GM19324 (cell line): ENCODE results near the gene GABARAP.

Experiments used
- ATAC-seq: cut with Tn5 transposase; IDR thresholded peaks from one replicate; pipeline ENCODE4 v1.9.1; 2021; ENCODE audit warnings: mild to moderate bottlenecking, moderate library complexity; ENCODE audit not compliant: unreplicated experiment, low FRiP score

GABARAP gene

DNA sequence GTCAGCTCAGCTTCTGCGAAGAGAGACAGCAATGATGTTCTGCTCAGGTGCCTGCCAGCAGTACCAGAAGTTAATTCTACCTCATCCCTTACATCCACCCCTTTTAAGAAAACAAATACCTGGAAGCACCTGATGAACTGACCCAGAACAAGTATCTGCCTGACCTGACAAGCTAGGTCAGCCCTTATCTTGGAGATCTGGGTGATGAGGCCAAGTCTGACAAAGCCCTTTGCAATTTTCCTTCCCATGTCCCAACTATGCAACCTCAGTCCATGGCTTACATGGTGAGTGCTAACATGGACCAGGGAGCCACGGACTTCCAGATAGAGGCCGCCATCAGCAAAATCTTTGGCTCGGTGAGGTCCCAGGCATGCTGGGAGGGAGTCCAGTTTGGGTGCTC is 18.9 kb downstream of the GABARAP start:
- no peak for ATAC-seq

DNA sequence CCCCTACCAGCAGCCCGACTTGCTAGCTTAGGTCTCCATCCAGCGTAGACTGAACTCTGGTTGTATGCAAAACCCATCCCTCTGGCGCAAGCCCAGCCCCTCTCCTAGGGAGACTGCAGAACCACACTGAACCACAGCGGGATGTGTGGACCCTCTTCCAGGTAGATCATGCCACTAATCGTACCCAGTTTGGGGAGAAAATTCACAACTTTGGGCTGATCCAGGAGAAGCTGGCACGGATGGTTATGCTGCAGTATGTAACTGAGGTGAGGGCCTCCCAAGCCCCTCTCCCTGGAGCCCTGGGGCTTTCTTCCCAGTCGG is 19.3 kb downstream of the GABARAP start:
- ATAC-seq = no peak

DNA sequence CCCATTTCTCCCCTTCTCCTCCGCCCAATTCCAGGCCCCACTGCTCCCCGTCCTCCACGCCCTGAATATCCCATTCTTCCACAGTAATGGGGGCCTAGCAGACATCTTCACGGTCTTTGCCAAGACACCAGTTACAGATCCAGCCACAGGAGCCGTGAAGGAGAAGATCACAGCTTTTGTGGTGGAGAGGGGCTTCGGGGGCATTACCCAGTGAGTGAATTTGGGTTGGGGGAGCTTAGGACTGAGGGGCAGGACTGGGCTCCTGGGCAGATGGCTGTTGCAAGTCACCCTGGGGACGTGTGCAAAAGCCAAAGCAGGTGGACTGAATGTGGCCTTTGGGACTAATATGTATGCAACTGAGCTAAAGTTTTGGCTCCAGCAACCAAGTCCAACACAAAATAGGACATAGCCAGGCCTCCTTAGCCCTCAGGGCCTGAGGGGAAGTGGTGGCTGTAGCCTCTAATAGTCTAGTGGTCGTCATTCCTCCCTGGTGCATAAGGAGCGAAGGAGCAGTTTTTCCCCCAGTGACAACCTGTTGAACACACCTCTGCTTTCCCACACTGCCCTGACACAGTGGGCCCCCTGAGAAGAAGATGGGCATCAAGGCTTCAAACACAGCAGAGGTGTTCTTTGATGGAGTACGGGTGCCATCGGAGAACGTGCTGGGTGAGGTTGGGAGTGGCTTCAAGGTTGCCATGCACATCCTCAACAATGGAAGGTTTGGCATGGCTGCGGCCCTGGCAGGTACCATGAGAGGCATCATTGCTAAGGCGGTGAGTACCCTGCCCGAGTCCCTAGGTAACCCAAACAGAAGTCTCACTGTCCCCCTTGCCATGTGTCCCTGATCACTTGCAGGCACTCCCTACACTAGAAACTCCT is 19.9 kb downstream of the GABARAP start:
- no peak for ATAC-seq

DNA sequence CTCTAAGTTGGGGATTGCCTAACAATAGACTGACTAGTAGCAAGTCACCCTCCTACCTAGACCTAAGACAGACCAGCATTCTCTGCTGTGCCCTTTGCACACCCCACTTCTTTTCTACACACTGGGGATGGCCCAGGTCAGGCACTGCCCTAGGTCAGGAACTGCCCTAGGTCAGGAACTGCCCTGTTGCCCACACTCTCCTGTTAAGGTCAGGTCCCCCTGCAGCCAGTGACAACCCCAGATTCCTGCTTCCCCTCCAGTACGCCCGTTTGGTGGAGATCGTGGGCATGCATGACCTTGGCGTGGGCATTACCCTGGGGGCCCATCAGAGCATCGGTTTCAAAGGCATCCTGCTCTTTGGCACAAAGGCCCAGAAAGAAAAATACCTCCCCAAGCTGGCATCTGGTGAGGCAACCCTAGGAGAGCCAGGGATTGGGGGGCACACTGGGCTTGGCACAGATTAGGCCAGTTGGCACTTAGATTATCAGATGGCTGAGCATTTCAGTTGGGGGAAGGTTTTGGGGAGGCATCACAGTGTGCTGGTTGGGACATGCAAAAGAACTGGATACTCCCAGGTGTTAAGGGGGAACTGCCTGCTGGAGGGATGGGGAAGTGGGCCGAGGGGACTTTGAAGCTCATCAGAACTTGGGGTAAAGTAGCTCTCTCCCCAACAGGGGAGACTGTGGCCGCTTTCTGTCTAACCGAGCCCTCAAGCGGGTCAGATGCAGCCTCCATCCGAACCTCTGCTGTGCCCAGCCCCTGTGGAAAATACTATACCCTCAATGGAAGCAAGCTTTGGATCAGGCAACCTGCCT is 20.8 kb downstream of the GABARAP start:
- no peak for ATAC-seq

DNA sequence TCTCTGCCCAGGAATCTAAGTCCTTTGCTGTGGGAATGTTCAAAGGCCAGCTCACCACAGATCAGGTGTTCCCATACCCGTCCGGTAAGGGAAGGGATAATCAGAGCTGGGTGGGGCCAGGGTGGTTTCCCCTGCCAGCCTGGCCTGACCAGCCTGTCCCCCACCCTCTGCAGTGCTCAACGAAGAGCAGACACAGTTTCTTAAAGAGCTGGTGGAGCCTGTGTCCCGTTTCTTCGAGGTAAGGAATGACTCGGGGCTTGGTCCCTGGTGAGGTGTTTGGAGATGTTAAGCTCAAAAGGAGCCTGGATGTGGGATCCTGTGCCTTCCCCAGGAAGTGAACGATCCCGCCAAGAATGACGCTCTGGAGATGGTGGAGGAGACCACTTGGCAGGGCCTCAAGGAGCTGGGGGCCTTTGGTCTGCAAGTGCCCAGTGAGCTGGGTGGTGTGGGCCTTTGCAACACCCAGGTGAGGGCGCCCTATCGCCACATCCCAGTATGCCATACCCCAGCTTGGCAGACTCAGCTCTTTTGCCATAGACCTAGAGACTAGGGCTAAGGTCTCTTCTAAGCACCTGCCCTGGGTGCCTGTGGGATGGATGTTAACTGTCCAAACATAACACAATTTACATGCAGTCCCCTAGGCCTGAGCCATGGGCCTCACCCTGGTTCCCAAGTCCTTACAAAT is 21.5 kb downstream of the GABARAP start:
- ATAC-seq = no peak

DNA sequence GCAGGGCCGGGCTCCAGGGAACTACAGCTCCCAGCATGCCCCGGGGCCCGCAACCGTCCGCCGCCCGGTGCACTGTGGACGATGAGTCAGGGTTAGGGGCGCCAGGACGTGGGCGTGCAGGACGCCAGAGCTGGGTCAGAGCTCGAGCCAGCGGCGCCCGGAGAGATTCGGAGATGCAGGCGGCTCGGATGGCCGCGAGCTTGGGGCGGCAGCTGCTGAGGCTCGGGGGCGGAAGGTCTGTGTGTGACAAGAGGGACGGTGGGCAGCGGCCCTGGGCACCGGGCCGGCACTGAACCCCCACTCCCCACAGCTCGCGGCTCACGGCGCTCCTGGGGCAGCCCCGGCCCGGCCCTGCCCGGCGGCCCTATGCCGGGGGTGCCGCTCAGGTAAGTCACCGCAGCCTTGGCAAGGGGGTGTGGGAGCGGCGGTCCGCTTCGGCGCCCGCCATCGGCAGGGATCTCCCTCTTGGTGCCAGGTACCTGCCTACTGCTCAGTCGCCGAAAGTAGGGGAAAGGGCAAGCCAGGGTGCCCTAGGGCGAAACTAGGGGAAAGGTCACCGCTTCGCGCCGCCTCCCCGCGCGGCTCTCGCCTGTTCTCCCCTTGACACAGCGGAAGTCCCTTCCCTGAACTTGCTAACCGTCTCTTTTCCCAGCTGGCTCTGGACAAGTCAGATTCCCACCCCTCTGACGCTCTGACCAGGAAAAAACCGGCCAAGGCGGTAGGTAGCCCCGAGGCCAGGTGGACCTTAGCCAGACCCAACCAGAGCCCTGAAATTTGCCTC is 22.2 kb downstream of the GABARAP start, which contains the start of the genes ACADVL and DLG4:
TSS of gene ACADVL (plus strand) at position 127 of the 781 bp plus-strand sequence. CDS start at position 174, 47 bp downstream.
TSS of gene DLG4 (minus strand) at position 25 of the 781 bp plus-strand sequence.
- ATAC-seq = peak; percentile 47

DNA sequence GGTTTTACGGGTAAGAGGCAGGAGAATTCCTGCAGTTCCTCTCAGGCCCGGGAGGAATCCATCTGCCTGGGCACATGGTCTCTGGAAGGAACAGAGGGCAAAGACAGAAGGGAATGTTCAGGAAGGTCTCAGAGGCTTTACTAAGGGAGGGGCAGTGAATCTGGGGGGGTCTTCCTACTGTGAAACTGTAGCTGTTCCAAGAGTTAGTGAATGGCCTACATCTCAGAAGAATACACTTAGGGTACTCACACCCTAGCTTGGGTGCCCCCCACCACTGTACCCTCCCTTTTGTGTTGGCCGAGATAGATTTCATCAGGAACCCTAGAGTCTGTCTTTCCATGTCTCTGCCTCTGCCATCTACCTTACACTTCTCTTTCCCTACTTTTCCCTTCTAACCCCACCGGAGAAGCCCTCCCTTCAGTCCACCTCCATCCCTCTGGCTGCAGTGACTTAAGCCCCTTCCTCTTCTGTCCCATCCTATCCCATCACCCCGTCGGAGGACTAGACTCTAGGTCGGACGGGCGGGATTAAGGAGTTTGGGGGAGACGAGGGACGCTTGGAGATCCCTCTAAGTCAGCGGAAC is 22.9 kb downstream of the GABARAP start:
- no peak for ATAC-seq

DNA sequence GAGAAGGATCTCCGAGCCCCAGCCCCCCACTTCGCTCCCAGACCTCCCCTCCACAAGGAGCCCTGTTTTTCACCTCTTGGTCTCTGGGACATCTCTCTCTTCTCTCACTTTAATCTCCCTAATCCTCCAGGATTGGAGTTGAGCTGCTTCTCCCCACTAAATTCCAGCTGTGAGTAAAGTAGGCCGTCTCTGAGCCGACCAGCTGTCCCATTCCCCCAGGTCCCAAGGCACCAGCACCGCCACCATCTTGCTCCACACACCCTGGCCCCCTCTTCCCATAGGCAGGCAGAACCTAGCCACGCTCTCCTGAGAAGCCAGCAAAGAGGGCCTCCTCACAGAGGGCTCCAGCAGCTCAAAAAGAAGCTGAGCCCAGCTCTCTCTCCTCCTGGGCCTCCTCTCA is 23.5 kb downstream of the GABARAP start:
- ATAC-seq = no peak

DNA sequence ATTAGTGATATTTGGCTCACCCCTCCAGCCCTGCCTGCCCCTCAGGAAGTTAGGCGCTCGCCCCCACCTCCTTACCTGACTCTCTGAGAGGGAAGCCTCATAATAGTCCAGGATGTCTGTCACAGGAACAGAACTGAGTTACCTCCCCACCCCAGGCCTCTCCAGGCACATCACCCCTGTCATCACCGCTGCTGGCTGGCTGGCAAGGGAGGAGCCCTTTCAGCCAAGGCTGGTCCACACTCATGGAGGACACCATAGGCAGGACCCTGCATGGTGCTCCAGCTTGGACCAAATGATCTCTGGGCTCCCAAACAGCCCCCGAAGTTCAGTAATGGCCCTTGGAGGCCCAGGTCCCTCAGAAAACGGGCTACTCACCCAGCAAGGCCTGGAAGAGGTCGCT is 24.1 kb downstream of the GABARAP start:
- ATAC-seq = no peak

DNA sequence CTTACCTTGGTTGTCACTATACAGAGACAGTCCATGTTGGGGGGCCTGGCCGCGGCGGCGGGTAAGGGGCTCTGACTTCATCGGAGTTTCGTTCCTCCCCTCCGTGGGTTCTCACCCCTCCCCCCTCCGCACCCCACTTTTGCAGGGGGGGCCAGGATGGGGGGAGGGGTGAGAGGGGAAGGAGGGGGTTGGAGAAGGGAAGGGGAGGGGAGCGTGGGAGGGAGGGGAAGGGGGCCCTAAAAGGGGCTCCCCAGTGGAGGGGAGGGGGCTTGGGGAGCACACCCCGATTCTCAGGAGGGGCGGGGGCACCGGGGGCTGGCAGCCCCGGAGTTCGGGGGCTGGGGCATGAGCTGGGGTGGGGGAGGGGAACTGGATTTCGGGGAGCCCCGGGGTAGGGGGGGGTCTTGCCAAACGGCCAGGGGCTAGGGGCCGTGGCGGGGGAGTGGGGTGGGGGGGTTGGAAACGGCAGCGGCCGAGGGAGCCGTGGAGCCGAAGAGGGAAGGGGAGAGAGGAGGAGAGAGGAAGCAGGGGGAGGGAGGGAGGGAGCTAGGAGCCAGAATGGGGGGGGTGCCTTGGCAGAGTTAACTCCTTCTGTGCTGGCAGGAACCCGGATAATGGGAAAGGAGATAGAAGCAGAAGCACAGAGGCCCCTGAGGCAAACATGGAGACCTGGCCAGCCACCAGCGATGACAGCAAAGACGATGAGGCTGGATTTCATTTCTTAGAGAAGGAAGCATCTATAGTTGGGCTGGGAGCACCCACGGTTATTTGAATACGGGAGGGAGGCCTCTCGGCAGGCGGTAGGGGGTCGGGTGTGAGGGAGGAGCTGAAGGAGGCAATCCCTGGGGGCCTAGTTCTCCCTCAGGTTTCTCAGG is 24.9 kb downstream of the GABARAP start:
- ATAC-seq = no peak

DNA sequence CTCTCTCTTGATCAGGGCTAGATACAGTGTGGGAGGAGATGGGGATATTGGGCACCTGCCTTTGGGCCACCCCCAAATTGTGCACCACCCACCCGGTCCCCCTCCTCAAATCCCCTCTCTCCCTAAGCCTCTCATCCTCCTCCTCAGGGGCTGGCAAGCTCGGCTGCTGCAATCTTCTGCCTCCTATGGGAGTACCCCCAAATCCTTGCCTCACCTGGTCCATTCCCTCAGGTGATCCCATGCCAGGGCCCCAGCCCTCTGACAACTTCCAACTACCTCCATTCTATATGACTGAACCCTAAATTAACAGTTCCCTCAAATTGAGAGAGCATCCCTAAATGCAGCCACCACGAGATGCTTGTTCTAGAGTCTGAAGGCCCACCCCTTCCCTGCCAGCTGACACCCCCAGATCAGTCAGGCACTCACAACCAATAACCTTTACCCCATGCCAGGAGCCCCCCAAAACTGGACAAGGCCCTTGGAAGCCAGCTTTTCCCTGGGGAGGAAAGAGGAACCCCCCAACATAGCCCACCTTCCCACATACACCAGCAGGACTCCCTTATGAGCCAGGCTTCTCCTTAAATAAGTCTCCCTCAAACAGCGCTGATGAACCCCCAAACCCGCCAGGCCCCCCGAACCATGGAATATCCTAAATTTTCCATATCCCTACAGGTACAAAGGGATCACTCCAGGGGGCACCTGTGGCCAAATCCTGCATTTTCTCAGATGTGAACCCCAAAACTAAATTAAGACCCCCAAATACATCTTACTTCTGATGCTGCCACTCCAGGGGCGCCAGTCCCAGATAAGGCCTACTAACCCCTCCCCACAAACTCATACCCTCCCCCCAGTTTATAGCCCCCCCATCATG is 25.8 kb downstream of the GABARAP start:
- ATAC-seq = no peak

DNA sequence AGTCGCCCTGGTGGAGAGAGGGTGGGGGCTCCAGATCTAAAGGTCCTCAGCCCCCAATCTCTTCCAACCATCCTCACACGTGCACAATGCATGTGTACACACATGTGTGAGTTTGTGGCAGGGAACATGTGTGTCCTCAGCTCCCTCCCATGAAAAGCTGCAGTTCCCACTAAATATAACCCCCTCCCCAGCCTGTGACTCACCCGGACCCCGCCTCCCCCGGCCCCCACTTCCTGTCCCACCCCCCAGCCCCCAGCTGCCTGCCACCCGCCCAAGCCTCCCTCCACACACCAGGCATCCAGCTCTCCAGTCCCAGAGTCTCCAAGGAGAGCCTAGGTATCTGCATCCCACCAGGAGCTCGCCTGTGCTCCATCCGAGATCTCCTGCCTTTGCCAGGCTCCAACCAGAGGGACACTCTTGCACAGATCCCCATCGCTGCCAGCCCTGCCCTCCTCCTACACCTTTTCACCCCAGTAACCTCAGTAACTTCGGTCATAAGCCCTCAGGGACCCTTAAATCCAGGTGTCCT is 26.5 kb downstream of the GABARAP start:
- no peak for ATAC-seq

DNA sequence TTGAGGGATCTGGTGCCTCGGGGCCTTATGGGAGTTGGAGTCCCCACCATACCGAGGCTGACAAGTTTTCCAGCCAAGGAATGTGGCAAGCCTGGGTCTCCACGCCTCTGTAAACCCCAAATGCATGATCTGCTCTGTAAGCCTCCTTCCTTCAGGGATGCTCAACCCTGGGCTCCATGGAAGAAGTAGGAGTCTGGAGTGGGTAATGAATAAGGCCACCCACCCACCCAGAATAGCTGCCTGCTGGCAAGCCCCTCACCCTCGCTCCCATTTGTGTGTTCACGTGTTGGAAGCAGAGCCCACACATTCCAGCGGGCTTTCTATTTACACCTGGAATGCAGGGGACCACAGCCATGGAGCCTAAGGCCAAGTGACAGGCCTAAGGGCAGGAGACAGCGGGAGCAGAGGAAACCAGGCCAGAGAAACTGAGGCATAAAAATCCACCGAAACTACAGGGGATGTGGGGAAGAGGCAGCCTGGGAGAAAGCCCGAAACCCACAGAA is 27.1 kb downstream of the GABARAP start:
- ATAC-seq = no peak

DNA sequence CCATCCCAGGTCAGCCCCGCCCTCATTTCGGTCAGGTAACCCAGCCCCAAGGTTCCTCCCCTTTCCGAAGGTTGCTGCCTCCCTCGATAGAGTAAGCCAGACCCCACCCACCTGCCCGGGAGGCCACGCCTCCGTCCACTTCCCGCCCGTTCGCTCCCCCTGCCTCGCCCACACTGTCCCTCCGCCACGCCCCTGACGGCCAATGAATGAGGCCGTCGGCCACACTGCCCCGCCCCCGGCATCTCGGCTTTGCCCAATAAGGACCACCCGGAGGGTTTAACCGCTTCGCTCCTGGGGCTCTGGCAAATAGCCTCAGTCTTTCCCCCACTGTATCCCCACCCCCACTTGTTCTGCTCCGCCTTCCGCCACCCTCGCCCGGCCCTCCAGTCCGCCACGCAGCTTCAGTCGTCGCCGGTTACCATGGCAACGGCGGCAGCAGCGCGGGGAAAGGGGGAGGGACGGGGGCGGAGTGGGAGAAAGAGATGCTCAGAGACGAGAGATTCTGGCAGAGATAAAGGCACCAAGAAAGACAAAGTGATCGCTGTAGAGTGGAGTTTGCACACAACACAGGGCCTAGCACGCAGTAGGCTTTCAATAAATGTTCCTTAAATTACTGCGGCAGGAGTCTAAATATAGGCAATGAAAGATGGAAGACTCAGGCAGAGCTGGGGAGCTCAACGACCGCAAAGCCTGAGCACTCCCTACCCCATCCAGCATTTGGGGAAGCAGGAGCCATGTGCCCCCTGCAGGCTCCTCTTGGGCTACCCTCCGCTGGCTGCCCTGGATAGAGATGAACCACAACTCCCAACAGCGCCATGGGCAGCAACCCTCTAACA is 27.7 kb downstream of the GABARAP start:
- ATAC-seq = peak; percentile 83

DNA sequence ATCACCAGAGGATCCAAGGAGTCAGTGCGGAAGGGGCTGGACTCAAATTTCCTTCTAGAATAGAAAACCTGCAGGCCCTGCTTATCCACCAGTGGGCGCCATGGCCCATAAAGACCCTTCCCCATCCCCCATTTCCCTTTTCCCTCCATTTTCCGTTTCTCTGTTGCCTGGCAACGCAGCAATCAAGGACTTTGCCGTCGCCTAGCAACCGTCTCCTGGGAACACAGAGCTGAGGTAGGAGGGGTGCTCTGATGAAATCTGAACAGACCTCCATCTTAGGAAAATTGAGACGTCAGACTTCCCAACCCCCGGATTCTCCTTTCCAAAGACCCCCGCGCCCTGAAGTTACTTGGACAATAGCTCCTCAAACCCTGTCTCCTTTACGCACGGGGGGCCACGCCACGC is 28.4 kb downstream of the GABARAP start:
- no peak for ATAC-seq

DNA sequence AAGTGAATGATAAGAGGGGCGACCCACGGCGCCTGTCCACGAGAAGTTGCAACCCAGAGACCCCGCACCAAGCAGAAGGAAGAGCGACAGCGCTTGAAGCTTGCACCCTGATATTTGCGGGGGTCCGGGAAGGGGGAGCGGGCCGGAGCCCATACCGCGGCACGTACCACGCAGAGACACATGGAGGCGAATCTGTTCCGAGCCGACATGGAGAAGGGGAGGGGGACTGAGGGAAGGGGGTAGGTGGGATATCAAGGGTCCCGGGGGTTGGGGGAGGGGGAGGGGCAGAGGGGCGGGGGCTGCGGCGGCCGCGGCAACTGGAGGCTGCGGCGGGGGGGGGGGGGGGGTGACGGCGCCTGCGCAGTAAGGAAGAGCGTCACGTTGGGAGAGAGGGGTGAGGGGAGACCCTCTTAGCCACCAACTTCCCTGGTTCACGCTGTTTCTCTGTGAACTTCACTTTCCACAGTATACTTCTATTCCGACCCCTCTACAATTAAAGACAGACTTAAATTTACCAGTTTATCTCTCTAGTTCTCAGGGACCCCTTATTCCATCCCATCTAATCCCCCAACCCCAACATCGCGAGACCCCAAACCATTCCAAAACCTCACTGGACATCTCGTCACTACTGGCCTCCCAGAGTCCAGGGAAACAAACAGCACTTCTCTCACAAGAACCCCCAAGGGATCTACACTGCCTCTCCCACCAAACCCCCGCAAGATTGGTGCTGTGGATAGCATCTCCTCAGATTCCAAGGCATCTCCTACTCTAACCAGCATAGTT is 30.6 kb downstream of the GABARAP start:
- ATAC-seq = no peak
